DND-41 (cell line): ENCODE data around the gene SDHB.

Experiments
- ATAC-seq: fragments of 200-7000 bp; cut with Tn5 transposase; 3 replicates; pipeline ENCODE4 v1.9.1; 2021; ENCODE audit warnings: low read depth; ENCODE audit not compliant: insufficient read depth
- DNase-seq: peaks from one replicate; pipeline ENCODE4 v3.0.0-alpha.2; 2020
- H2AFZ ChIP-seq: 2 replicates; pipeline ENCODE4 v1.6.0; 2012; ENCODE audit warnings: low read depth, low read length
- H3K27ac ChIP-seq: 2 replicates; pipeline ENCODE4 v1.5.1; 2012; ENCODE audit warnings: low read length, inconsistent platforms
- H3K27me3 ChIP-seq: fragments of 200-600 bp; sonication (generic); 2 replicates; pipeline ENCODE4 v1.6.0; 2012; ENCODE audit warnings: low read length, mild to moderate bottlenecking, inconsistent platforms; ENCODE audit not compliant: insufficient read depth, poor library complexity
- H3K36me3 ChIP-seq: 2 replicates; pipeline ENCODE4 v1.5.1; 2012; ENCODE audit warnings: low read length, inconsistent platforms; ENCODE audit not compliant: insufficient read depth
- H3K4me1 ChIP-seq: 2 replicates; pipeline ENCODE4 v1.5.1; 2012; ENCODE audit warnings: mild to moderate bottlenecking, low read length; ENCODE audit not compliant: insufficient read depth
- H3K4me2 ChIP-seq: 2 replicates; pipeline ENCODE4 v1.6.0; 2012; ENCODE audit warnings: mild to moderate bottlenecking, moderate library complexity, low read length, inconsistent platforms; ENCODE audit not compliant: insufficient read depth
- H3K4me3 ChIP-seq, 2 experiments: fragments of 200-600 bp in 1 of 2; shearing (Covaris generic) in 1 of 2; 2 replicates each; pipeline ENCODE4 v1.5.1; 2012 to 2016; ENCODE audit warnings: inconsistent platforms in 2 of 2, low read length in 2 of 2, mild to moderate bottlenecking in 2 of 2, low read depth in 1 of 2, moderate library complexity in 1 of 2
- H3K79me2 ChIP-seq: 2 replicates; pipeline ENCODE4 v1.6.0; 2012; ENCODE audit warnings: low read length, inconsistent platforms; ENCODE audit not compliant: insufficient read depth
- H3K9ac ChIP-seq: 2 replicates; pipeline ENCODE4 v1.6.0; 2012; ENCODE audit warnings: low read depth, mild to moderate bottlenecking, inconsistent platforms, low read length, moderate library complexity
- H3K9me3 ChIP-seq: 2 replicates; pipeline ENCODE4 v1.5.1; 2012; ENCODE audit warnings: low read length, moderate library complexity, mild to moderate bottlenecking, inconsistent platforms; ENCODE audit not compliant: insufficient read depth, severe bottlenecking
- H4K20me1 ChIP-seq: 2 replicates; pipeline ENCODE4 v1.6.0; 2012; ENCODE audit warnings: low read length; ENCODE audit not compliant: insufficient read depth
- CTCF ChIP-seq: IDR thresholded peaks from 2 replicates; pipeline ENCODE4 v1.5.1; 2012; ENCODE audit warnings: borderline replicate concordance, low read length, moderate library complexity, mild to moderate bottlenecking; ENCODE audit not compliant: poor library complexity, severe bottlenecking; ENCODE audit errors: extremely low read depth
- EZH2 ChIP-seq: IDR thresholded peaks from 3 replicates; pipeline ENCODE4 v1.6.1; 2012; ENCODE audit warnings: borderline replicate concordance, low read depth, mild to moderate bottlenecking, moderate library complexity, low read length, inconsistent platforms; ENCODE audit not compliant: severe bottlenecking

SDHB gene

GRCh38 chr1:17055801-17056200 is 2.0 kb upstream of the SDHB start:
- H3K79me2 ChIP-seq, result peaks cover 30% of the 10 kb centered on the region
- H3K9ac ChIP-seq, result no peak overlapping the region
- TF ChIP-seq CTCF (no peak), EZH2 (no peak)
- no peak overlapping the region for H3K27ac ChIP-seq
- H3K4me3 ChIP-seq, result no peak overlapping the region
- no peaks in the 10 kb centered on the region for H3K27me3 ChIP-seq
- DNase-seq, result no peak
- no peak overlapping the region for H3K4me2 ChIP-seq
- peaks cover 11% of the 10 kb centered on the region; the same call in 1 of the 2 replicates for H3K36me3 ChIP-seq
- H4K20me1 ChIP-seq, result peaks cover 3% of the 10 kb centered on the region; the same call in 1 of the 2 replicates
- H3K9me3 ChIP-seq, result no peaks in the 10 kb centered on the region
- no peak overlapping the region for H2AFZ ChIP-seq
- ATAC-seq, result no peak
- peaks cover 17% of the 10 kb centered on the region for H3K4me1 ChIP-seq

GRCh38 chr1:17053086-17053684 is 647 bp downstream of the SDHB start:
- peaks cover 10% of the 10 kb centered on the region; the same call in 1 of the 2 replicates for H4K20me1 ChIP-seq
- peak overlapping the region; percentile 79 to 84 for H3K4me3 ChIP-seq
- ATAC-seq (no peak), DNase-seq (no peak)
- no peaks in the 10 kb centered on the region for H3K27me3 ChIP-seq
- H3K27ac ChIP-seq, result peak overlapping the region; percentile 80
- peak overlapping the region; percentile 68 for H3K9ac ChIP-seq
- peak overlapping the region; percentile 86 for H2AFZ ChIP-seq
- H3K4me1 ChIP-seq, result peaks cover 17% of the 10 kb centered on the region
- TF ChIP-seq CTCF (no peak), EZH2 (no peak)
- no peaks in the 10 kb centered on the region for H3K9me3 ChIP-seq
- H3K36me3 ChIP-seq, result peaks cover 19% of the 10 kb centered on the region; the same call in 1 of the 2 replicates
- peak overlapping the region; percentile 76 for H3K4me2 ChIP-seq
- H3K79me2 ChIP-seq, result peaks cover 56% of the 10 kb centered on the region

GRCh38 chr1:17052641-17053040 is 1.2 kb downstream of the SDHB start:
- peaks cover 61% of the 10 kb centered on the region for H3K79me2 ChIP-seq
- H3K4me3 ChIP-seq, result peak overlapping the region; percentile 79 to 84; a peak in 3 of 4 replicates
- H3K27ac ChIP-seq, result no peak overlapping the region
- peak overlapping the region; percentile 68 for H3K9ac ChIP-seq
- H3K4me1 ChIP-seq, result peaks cover 17% of the 10 kb centered on the region
- H3K36me3 ChIP-seq, result peaks cover 19% of the 10 kb centered on the region; the same call in 1 of the 2 replicates
- ATAC-seq (no peak), DNase-seq (no peak)
- TF ChIP-seq CTCF, result no peak
- TF ChIP-seq EZH2, result no peak
- no peak overlapping the region for H2AFZ ChIP-seq
- H3K27me3 ChIP-seq, result no peaks in the 10 kb centered on the region
- H3K9me3 ChIP-seq, result no peaks in the 10 kb centered on the region
- peaks cover 11% of the 10 kb centered on the region; the same call in 1 of the 2 replicates for H4K20me1 ChIP-seq
- H3K4me2 ChIP-seq, result peak overlapping the region; percentile 76
